Raji (cell line): ENCODE data around the gene ABO.

Experiments used
- POLR2A ChIP-seq: IDR thresholded peaks from 2 replicates; pipeline ENCODE4 v1.6.1; 2011; ENCODE audit warnings: low read depth, low read length, control low read depth; ENCODE audit not compliant: insufficient read depth

The ABO gene

DNA sequence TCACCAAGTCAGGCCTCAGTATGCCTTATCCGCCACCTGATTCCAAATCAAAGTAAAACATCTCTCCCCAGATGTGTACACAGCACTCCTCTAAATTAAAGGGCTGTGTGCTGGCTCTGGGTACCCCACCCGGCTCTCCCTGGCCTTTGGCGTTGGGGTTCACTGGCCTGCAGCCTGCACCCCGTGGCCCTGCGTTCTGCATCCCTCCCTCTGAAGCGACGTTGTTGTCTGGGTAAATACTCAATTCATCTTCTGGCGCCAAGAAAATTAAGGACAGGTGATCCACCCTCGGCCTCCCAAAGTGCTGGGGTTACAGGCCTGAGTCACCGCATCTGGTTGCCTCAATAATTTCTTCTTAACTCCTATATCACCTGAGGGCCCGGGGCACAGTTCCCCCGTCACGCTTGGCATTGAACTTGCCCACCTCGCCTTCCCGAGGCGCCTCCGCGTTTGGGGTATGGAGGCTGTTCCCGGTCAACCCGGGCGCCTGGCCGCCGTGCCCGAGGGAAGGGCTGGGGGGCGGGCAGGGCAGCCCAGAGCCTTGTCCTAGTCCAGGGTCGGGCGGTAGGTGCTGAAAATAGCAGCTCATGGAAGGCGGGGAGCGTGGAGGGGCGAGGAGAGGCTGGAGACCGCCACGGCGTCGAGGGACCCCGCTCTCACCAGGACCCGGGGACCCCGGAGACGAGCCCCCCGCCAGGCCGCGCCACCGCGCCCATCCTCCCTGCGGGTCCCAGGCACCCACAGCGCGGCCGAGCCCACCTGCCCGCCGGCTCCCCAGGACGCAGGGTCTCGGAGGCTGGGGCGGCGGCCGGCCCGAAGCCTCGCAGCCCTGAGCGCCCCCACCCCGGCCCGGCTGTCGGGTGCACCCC lies 531 bp downstream of the ABO start:
- TF ChIP-seq POLR2A, result no peak

DNA sequence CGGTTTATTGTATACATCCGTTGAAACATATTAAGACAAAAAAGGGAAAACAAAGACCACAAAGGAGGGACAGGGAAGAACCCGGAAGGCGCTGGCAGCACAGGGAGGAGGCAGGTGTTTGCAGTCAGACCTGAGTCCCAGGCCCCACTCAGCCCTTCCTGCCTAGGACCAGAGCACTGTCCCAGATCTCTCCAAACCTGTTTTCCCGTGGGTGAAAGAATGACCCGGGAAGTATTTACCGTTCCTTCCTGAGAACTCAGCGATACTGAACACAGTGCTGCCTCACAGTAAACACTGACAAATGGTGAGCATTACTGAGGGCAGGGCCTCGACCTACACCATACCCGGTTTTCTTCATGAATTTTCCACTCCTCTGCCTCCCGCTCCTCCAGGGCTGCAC lies 1.2 kb downstream of the ABO start:
- TF ChIP-seq POLR2A, result no peak

DNA sequence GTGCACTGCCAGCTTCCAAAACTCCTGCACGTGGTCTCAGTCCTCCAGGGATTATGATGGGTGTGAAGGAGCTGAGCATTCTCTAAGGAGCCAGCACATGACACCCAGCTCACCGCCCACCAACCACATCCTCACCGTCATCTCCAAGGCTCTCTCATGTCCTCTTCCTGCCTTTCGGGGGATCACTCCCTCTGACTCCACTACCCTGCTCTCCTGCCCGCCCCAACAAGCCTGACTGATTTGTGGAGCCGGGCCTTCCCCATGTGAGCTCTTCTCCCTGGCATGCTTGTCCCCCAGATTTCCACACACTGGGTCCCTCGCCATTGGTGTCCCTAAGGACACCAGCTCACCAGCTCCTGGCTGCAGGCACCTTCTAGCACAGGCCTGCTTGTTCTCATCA lies 1.9 kb downstream of the ABO start:
- TF ChIP-seq POLR2A, result no peak

DNA sequence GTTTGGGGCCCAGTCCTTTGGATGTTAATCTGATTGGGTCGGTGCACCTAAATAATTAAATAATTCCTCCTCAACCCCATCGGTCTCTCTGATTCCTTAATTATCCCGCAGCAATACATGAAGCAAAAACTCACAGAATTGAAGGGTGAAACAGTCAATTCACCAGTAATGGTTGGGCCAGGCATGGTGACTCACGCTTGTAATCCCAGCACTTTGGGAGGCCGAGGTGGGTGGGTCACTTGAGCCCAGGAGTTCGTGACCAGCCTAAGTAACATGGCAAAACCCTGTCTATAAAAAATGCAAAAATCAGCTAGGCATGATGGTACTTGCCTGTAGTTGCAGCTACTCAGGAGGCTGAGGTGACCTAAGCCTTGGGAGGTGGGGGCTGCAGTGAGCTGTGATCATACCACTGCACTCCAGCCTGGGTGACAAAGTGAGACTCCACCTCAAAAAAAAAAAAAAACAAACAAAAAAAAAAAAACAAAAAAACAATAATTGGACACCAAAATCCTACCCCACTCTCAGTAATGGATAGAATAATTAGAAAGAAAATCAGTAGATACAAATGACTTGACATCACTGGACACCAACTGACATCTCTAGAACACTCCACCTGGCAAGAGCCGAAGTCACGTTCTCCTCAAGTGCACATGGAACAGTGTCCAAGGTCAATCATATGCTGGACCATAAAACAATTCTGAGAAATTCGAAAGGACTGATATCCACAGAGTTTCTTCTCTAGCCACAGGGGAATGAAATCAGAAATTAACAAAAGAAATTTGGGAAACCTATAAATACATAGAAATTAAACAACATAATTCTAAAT lies 5.3 kb downstream of the ABO start:
- TF ChIP-seq POLR2A, result no peak

DNA sequence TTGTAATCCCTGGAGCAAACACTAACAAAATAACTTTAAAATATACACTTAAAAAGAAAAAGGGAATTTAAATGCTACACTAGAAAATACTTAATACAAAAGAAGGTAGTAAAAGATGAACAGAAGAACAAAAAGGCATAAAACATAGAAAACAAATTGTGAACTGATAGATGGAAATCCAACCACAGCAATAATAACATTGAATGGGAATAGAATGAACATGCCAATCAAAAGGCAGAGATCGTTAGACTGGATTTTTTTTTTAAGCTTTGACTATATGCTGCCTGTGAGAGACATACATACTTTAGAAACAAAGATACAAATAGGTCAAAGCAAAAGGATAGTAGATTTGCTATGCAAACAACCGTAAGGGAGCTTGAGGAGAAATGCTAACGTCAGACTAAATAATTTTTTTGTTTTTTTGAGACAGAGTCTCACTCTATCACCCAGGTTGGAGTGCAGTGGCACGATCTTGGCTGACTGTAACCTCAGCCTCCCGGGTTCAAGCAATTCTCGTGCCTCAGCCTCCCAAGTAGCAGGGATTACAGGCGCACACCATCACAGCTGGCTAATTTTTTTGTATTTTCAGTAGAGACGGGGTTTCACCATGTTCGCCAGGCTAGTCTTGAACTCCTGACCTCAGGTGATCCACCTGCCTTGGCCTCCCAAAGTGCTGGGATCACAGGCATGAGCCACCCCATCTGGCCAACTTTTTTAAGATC lies 6.5 kb downstream of the ABO start:
- no peak for TF ChIP-seq POLR2A

DNA sequence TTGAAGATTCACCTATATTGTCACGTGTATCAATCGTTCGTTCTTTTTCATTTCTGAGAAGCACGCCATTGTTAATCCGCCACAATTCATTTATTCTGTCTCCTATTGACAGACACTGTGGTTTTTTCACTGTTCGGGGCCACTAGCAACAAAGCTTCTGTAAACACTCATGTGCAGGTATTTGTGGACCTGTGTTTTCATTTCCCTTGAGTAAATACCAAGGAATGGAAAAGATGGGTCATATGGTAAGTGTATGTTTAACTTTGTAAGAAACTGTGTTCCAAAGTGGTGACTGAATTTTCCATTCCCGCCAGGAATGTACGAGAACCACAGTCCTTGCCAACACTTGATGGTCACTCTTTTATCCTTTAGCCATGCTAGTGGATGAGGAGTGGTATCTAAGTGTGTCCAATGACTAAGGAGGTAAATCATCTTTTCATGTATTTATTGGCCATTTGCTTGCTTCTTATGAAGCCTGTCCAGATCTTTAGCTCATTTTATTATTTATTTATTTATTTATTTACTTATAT lies 10.7 kb downstream of the ABO start:
- TF ChIP-seq POLR2A, result no peak

DNA sequence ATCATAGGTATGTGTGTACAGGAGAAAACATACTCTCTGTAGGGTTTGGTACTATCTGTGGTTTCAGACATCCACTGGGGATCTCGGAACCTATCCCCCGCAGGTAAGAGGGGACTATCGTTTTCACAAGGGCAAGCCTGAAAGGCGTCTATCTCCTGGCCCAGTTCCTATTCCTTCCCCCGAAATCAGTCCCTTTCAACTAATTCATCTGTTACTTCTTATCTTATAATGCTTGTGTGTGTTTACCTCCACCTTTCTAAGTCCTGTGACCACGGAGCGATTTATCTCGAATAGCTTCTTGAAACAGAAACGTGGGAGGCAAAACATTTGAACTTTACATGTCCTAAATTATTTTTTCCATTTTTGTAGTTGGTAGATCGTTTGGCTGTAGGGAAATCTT lies 11.4 kb downstream of the ABO start:
- TF ChIP-seq POLR2A, result no peak

DNA sequence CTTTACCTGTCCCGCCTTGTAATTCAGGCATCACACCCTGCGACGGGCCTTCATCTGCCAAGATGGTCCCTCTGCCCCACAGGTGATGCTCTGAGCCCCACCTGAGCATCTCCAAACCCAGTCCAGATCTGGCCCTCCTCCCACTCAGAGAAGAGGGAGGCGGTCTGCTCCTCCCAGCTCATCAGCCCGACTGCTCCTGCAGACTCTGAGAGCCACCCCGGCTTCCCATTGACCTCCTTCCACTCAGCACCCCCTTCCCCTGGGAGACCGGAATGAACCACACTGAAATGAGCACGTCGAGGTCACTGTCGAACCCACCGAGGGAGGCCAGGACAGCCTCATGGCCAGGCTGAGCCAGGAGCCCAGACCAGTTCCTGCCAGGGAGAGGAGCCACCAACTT lies 12.8 kb downstream of the ABO start:
- no peak for TF ChIP-seq POLR2A

DNA sequence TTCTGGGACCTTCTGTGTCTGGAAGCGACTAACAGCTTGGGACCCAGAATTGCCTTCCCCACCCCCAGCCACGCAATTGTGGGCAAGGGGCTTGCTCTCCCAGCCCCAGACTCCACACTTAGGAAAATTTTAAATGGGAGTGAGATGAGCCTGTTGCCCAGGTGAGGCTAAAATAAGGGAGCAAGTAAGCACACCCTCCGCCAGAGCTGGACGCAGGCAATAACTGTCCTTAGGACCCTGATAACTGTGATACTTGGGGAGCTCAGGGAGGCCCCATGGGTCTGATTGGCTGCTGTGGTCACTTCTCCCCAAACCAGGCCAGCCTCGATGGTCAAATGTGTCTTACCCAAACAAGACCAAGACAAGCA lies 13.3 kb downstream of the ABO start:
- no peak for TF ChIP-seq POLR2A

DNA sequence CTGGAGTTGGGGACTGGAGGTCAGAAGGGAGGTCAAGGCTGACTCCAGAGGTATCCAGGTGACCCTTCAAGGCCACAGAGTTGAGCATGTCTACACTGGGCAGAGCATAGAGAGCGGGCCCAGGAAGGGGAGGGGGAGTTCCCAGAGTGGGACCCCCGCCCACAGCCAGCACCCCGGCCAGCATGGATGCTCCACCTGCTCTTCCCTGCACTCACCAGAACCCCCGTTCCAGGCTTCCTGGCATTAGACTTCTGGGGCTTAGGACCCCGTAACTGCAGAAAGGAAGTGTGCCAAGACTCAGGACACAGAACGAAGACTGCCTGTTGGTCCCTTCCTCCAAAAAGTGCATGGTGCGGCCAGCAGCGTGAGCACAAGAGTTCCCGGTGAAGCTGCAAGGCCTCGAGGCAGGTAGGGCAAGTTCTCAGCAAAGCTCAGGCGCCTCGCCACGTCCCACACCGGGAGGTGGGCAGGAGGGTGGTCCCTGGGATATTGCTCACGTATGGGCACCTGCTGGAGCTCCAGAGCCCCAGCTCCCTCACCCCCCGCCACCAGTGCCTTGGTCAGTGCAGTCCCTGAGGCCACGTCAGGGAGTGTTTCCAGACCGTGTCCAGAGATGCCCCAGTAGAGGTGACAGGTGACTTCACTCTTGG lies 13.8 kb downstream of the ABO start:
- no peak for TF ChIP-seq POLR2A

DNA sequence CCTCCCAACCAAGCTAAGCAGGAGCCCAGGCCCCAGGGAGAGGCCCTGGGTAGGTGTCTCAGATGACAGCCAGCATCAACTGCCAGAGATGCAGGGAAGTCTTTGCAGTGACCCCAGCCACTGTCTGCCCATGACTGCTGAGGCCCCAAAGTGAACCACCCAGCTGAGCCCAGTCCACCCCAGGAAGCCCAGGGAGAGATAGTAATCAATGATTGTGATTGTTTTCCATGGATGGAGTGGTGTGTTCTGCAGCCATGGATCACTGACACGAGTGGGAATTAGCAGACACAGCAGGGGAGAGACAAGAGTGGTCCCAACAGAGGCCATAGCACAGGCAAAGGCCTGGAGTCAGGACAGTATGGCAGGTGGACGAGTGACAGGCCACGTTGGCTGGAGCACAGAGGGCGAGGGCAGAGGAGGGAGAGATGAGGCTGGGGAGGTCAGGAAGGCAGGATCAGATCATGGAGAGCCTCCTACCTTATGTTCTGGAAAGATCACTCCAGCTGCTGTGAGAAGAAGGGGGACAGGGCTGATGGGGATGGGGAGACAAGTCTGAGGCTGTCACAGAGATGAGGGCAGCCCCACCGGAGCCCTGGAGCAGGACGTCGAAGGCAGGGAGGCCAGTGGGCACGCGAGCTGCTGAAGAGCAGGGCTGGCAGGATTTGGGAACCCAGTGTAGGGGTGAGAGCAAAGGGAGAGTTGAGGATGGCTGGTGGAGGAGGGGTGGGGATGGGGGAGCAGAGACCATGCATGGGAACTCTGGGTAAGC lies 14.5 kb downstream of the ABO start:
- no peak for TF ChIP-seq POLR2A

DNA sequence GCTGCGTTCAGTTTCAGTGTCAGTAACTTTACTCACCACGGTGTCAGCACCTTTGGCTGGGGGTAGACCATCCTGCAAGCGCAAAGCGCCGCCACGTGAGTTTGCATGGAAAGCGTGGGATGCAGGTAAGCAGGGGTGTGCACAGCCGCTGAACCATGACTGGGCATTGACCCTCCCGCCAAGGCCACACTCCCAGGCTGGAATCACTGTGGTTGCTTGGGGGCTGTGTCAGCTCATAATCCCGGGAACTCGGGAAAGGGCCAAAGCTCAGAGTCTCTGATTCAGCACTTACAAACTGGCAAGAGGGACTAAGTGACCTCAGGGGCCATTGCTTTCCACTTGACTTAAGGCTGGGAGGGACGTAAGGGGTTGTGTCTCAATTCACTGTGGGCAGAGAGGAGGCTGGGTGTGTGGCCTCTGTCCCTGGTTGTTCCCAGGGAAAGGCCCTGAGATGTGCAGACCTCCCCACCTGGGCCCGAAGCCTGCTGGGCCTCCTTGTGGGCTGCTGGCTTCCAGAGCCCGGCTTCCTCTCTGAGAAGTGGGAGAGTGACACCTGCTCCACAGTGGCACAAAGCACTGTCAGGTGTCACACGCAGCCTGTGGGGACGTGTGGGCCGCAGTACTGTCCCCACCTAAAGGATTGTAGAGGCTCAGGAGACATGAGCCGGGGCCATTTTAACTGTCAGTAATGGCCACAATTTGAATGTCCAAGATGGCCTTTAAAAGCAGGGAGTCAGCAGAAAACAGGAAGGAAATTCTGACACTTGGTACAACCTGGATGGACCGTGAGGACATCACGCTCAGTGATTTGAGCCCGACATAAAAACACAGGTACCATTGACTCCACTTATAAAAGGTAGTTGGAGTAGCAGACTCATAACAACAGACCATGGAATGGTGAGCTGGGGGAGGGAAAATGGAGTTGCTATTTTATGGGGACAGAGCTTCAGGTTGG lies 16.7 kb downstream of the ABO start:
- no peak for TF ChIP-seq POLR2A

DNA sequence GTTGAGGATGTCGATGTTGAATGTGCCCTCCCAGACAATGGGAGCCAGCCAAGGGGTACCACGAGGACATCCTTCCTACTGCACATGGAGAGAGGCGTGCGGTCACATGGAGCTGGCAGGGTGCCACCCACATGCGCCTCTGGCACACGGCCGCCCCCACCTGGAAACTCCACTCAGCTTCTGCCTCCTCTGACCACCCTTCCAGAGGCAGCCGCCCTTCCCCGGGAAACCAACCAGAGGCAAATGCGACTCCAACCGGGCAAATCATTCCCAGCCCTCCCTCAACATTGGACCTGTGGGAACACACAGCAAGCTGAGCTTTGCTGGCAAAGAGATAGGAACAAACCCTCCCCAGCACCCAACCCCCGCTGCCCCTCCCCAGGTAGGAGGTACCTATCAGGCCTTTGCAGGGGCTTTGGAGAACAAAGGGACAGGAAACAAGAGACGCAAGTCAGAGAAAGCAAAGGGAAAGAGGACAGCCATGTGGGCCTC lies 17.5 kb downstream of the ABO start:
- no peak for TF ChIP-seq POLR2A
